SU-DHL-6 (cell line): ENCODE measurements around the gene NOM1.

Experiments used
- H2AFZ ChIP-seq: fragments of 200-600 bp; sonication (generic); 2 replicates; pipeline ENCODE4 v1.6.1; 2014; ENCODE audit warnings: low read depth, mild to moderate bottlenecking, moderate library complexity, mixed read lengths, antibody characterized with exemption, low read length; ENCODE audit not compliant: severe bottlenecking
- H3F3A ChIP-seq: fragments of 200-600 bp; shearing (Covaris generic); 2 replicates; pipeline ENCODE4 v1.6.0; 2016; ENCODE audit warnings: antibody characterized with exemption, mild to moderate bottlenecking; ENCODE audit not compliant: insufficient read depth
- H3K27ac ChIP-seq: fragments of 200-600 bp; sonication (generic); 2 replicates; pipeline ENCODE4 v1.5.1; 2016; ENCODE audit warnings: low read depth, mild to moderate bottlenecking, low read length, moderate library complexity, mixed read lengths
- H3K27me3 ChIP-seq: fragments of 200-600 bp; sonication (generic), shearing (Covaris generic); 2 replicates; pipeline ENCODE4 v1.6.0; 2014; ENCODE audit warnings: mild to moderate bottlenecking, low read length
- H3K36me3 ChIP-seq: fragments of 200-600 bp; sonication (generic); 2 replicates; pipeline ENCODE4 v1.6.1; 2014; ENCODE audit warnings: mild to moderate bottlenecking, low read length, mixed read lengths
- H3K4me2 ChIP-seq: fragments of 300-600, 200-600 bp; shearing (Covaris generic), sonication (generic); 2 replicates; pipeline ENCODE4 v1.6.0; 2014; ENCODE audit warnings: low read length, low read depth, mild to moderate bottlenecking; ENCODE audit not compliant: poor library complexity, severe bottlenecking
- H3K4me3 ChIP-seq: fragments of 200-600 bp; sonication (generic); 2 replicates; pipeline ENCODE4 v1.5.1; 2014; ENCODE audit warnings: antibody characterized with exemption, low read length, mild to moderate bottlenecking, mixed read lengths; ENCODE audit not compliant: insufficient read depth, poor library complexity, severe bottlenecking
- H3K79me2 ChIP-seq: fragments of 200-600 bp; sonication (generic); 2 replicates; pipeline ENCODE4 v1.6.1; 2014; ENCODE audit warnings: mild to moderate bottlenecking, low read length, moderate library complexity; ENCODE audit not compliant: insufficient read depth
- H3K9ac ChIP-seq: fragments of 200-600 bp; sonication (generic); 2 replicates; pipeline ENCODE4 v1.7.0; 2014; ENCODE audit warnings: mild to moderate bottlenecking, low read length
- H3K9me2 ChIP-seq: fragments of 200-600 bp; sonication (generic); replicated peaks from 2 replicates; pipeline ENCODE4 v1.6.1; 2014; ENCODE audit warnings: low read length; ENCODE audit not compliant: insufficient read depth
- H3K9me3 ChIP-seq: fragments of 200-600 bp; sonication (generic); 2 replicates; pipeline ENCODE4 v1.6.1; 2014; ENCODE audit warnings: low read length, mixed read lengths; ENCODE audit not compliant: insufficient read depth
- H4K20me1 ChIP-seq: fragments of 200-600 bp; sonication (generic); 2 replicates; pipeline ENCODE4 v1.6.1; 2014; ENCODE audit warnings: low read depth, mild to moderate bottlenecking, antibody characterized with exemption, low read length, moderate library complexity, mixed read lengths
- EZH2phosphoT487 ChIP-seq: fragments of 200-600 bp; sonication (generic), shearing (Covaris generic); conservative IDR thresholded peaks from 2 replicates; pipeline ENCODE4 v1.6.1; 2018; ENCODE audit warnings: mild to moderate bottlenecking, antibody characterized with exemption, low read length, moderate library complexity, mixed read lengths
- TF ChIP-seq, protein P1 (sequence below): fragments of 200-600 bp; sonication (generic); IDR thresholded peaks from one replicate; pipeline ENCODE4 v1.5.1; 2017; ENCODE audit warnings: antibody characterized with exemption, mild to moderate bottlenecking, low read length, moderate library complexity; ENCODE audit not compliant: insufficient read depth, poor library complexity, severe bottlenecking

NOM1 gene

DNA sequence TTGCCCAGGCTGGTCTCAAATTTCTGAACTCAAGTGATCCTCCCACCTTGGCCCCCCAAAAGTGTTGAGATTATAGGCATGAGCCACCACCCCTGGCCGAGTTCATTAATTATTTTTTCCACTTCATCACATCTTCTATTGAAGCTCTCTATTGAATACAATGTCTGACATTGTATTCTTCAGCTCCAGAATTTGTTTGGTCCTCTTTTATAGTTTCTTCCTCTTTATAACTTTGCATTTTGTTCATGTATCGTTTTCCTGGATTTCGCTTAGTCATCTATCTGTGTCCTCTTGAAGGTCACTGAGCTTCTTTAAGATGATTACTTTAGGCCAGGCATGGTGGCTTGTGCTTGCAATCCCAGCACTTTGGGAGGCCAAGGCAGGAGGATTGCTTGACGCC, 30.2 kb downstream of the NOM1 start:
- Histone ChIP-seq H3K27ac (no peak overlapping the region), H3K9me3 (no peaks in the 10 kb centered on the region), H2AFZ (no peak overlapping the region), H3K4me2 (no peak overlapping the region), H3K9ac (no peak overlapping the region), H3K79me2 (no peaks in the 10 kb centered on the region), H3K9me2 (no peaks in the 10 kb centered on the region), H3K36me3 (peaks cover 10% of the 10 kb centered on the region; the same call in 1 of the 2 replicates), H3K27me3 (no peaks in the 10 kb centered on the region), H3K4me3 (no peak overlapping the region), H3F3A (no peaks in the 10 kb centered on the region), H4K20me1 (no peaks in the 10 kb centered on the region)
- TF ChIP-seq, protein P1, sequence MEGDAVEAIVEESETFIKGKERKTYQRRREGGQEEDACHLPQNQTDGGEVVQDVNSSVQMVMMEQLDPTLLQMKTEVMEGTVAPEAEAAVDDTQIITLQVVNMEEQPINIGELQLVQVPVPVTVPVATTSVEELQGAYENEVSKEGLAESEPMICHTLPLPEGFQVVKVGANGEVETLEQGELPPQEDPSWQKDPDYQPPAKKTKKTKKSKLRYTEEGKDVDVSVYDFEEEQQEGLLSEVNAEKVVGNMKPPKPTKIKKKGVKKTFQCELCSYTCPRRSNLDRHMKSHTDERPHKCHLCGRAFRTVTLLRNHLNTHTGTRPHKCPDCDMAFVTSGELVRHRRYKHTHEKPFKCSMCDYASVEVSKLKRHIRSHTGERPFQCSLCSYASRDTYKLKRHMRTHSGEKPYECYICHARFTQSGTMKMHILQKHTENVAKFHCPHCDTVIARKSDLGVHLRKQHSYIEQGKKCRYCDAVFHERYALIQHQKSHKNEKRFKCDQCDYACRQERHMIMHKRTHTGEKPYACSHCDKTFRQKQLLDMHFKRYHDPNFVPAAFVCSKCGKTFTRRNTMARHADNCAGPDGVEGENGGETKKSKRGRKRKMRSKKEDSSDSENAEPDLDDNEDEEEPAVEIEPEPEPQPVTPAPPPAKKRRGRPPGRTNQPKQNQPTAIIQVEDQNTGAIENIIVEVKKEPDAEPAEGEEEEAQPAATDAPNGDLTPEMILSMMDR: no peak
- TF ChIP-seq EZH2phosphoT487: no peak

DNA sequence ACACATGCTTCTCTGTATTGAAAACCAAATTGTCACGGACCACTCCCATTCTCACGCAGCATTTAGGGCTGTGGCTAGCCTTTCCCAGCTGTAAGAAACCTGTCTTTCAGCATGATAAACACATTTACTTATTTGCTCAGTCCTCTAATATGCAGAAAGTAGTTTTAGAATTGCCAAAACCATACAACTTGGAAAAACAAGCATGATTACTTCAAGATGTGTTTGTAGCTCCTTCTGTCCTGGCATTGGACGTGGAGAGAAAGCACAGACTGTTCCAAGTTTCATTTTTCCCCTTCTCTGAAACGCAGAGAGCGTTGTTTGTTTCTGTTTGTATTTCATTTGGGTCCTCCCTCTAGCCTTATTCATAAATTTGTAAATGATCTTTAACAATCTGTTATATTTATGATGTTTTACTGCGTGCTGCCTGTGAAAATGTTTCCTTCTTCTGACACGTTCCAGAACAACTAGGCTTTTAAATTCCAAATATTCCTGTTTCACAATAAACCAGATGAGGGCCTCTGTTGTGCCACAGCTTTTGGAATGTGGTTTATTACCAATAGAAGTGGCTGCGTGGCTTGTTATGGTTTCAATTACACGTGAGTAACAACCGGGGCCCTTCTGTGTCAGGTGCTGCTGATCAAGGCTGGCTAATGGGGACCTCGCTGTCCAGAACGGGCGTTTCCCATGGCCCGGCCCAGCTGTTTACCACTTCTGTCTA, 34.8 kb downstream of the NOM1 start:
- H2AFZ ChIP-seq: no peak overlapping the region
- H3K4me3 ChIP-seq: no peak overlapping the region
- H3F3A ChIP-seq: no peaks in the 10 kb centered on the region
- TF ChIP-seq, protein P1: no peak
- TF ChIP-seq EZH2phosphoT487: no peak
- H3K79me2 ChIP-seq: no peaks in the 10 kb centered on the region
- no peaks in the 10 kb centered on the region for H4K20me1 ChIP-seq
- peaks cover 6% of the 10 kb centered on the region; the same call in 1 of the 2 replicates for H3K36me3 ChIP-seq
- H3K4me2 ChIP-seq: no peak overlapping the region
- no peak overlapping the region for H3K9ac ChIP-seq
- H3K27me3 ChIP-seq: no peaks in the 10 kb centered on the region
- no peak overlapping the region for H3K27ac ChIP-seq
- H3K9me2 ChIP-seq: no peaks in the 10 kb centered on the region
- no peaks in the 10 kb centered on the region for H3K9me3 ChIP-seq

DNA sequence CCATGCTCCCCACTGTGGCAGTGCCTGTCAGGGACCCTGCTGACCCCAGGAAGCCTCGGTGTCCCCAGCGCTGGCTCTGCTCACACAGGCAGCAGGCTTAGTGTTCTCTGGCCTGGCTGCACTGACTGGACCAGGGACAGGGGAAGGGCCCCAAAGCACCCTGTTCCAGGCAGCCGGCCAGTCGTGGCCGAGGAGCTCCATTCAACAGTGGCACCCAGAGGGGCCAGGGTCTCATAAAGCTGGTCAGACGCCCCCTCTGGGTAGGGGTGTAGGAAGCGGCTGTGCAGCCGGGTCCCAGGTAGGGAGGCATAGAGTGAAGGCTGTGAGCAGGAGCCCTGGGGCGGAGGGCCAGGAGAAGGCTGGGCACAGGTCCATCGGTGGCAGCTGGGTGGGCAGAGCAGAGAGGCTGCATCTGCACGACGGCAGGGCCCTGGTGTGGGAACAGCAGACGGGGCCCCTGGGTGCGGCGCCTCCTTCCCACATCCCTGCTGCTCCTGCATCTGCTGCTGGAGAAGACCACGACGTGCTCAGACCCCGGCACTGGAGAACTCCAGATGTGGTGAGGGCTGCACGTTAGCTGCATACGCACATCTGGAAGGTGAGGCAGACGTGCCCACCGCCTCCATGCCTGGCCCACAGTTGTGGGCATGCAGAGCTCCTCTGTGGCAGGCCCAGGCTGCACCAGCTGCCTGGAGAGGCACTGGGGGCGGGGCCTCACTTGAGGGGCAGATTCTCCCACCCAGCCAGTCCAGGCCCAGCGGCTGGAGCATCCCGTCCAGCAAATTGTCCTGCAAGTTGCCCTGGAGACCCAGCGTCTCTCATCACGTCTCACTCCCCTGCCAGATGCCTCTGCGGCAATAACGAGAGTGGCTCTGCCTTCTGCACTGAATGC, 35.8 kb downstream of the NOM1 start:
- H3K9me2 ChIP-seq: no peaks in the 10 kb centered on the region
- TF ChIP-seq EZH2phosphoT487: no peak
- TF ChIP-seq, protein P1: no peak
- H3K4me2 ChIP-seq: no peak overlapping the region
- no peaks in the 10 kb centered on the region for H4K20me1 ChIP-seq
- no peak overlapping the region for H2AFZ ChIP-seq
- H3K27me3 ChIP-seq: no peaks in the 10 kb centered on the region
- H3K9me3 ChIP-seq: no peaks in the 10 kb centered on the region
- no peak overlapping the region for H3K9ac ChIP-seq
- H3K36me3 ChIP-seq: peaks cover 3% of the 10 kb centered on the region; the same call in 1 of the 2 replicates
- H3K79me2 ChIP-seq: no peaks in the 10 kb centered on the region
- H3K27ac ChIP-seq: no peak overlapping the region
- no peak overlapping the region for H3K4me3 ChIP-seq
- no peaks in the 10 kb centered on the region for H3F3A ChIP-seq
